Epithelial cell of prostate (primary cell): ENCODE data around the gene LMNB1.

Experiments
- DNase-seq: peaks from one replicate; pipeline ENCODE4 v3.0.0-alpha.2; 2011; ENCODE audit warnings: low read depth, low spot score
- H3K27ac ChIP-seq: fragments of 450-650 bp; 2 replicates; pipeline ENCODE4 v1.5.1; 2017; ENCODE audit warnings: mild to moderate bottlenecking

The LMNB1 gene

DNA sequence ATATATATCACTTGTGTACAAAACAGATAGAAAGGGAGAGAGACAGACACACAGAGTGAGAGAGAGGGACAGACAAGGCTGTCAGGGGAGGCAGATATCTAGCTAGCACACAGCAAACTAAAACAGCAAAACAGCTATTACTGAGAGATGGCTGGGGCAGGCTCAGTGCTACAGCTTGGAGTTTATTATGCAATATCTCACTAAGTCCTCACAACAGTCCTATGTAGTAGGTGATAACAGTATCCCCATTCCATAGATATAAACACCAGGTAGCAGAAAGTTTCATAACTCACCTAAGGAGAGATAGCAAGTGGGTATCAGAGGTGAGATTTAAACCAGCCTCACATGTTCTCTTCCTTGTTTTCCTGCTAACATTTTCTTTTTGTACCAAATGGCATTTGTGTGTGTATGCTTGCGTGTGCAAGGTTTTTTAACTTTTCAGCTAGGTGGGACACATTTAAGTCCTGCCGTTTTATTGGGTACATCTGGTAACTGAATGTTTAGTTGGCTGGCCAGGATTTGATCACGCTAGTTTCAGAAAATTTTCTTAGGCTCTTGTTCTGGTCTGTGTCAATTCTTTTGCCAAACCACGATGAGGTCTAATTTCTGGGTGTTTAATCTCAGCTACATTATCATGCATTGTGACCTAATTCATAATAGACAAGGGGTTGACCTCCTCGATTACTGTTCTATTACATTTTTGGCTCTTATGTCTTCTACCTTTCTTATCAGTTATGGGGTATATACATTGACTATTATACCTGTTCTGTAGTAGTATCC is 105.1 kb downstream of the LMNB1 start:
- no peak overlapping the region for H3K27ac ChIP-seq
- no peak for DNase-seq

DNA sequence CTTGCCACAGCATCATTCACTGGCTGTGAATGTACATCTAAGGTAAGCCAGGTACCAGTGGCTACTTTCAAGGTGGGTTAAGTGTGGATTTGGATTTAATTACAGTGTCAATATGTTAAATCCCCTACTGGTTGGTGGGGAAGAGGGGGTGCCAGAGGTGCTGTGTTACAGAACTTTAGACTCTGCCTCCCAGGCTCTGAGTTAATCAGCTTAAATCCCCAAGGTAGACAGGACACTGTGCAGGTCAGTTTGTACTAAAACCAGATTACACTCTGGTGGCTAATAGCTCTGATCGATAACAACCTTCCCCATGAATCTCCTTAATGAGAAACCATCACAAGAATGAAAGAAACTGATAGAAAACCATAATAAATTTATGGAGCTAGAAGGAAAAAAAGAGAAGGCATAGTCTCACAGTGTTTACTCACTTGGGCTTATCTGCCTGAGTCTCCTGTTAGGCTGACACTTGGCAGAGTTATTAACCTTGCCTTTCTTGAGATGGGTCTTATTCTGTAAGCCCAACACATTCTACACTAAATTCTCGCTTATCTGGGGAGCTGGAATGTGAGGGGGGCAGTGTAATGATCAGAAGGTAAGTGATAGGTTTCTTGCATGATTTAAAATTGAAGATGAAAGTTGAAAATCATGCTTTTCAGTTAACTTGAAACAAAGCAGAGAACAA is 106.8 kb downstream of the LMNB1 start:
- H3K27ac ChIP-seq: no peak overlapping the region
- no peak for DNase-seq

DNA sequence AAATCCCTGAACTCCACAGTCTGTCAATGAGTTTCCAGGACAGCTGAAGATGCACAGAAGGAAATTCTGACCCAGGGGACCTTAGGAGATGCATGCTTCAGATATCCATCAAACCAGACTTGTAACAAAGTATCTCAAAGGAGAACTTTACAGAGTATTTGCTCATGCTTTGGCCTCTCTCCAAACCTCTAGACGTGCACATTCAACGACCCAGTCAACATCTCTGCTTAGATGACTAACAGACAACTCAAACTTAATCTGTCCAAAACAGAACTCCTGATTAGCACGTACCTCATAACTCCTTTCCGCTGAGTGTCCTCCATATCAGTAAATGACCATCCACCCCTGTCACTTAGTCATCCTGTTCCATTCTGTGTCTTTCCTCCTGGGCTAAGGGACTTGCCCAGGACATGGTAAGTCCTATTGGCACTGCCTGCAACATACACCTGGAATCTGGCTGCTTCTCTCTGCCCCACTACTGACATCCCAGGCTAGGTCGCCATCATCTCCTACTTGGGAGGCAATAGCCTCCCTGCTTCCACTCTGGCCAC is 107.4 kb downstream of the LMNB1 start:
- DNase-seq: peak; percentile 84
- peak overlapping the region; percentile 26 for H3K27ac ChIP-seq
